ENCODE data around the gene C11orf91.

DNA sequence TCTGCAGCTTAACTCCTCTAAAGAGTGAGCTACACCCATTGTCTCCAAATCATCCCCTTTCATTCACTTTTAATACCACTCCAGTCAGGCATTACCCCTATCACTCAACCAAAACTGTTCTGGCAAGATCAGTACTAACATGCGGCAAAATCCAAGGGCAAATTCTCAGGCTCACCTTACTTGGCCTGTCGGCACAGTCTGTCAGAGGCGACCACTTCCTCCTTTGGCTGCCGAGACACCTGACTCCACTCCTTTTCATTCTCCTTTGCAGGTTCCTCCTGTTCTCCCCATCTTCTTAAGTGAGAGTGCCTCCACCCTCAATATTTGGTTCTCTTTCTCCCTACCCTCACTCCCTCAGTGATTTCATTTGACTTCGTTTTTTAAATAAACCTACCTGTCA lies 4.2 kb downstream of the C11orf91 start:
- TF ChIP-seq, protein P1, sequence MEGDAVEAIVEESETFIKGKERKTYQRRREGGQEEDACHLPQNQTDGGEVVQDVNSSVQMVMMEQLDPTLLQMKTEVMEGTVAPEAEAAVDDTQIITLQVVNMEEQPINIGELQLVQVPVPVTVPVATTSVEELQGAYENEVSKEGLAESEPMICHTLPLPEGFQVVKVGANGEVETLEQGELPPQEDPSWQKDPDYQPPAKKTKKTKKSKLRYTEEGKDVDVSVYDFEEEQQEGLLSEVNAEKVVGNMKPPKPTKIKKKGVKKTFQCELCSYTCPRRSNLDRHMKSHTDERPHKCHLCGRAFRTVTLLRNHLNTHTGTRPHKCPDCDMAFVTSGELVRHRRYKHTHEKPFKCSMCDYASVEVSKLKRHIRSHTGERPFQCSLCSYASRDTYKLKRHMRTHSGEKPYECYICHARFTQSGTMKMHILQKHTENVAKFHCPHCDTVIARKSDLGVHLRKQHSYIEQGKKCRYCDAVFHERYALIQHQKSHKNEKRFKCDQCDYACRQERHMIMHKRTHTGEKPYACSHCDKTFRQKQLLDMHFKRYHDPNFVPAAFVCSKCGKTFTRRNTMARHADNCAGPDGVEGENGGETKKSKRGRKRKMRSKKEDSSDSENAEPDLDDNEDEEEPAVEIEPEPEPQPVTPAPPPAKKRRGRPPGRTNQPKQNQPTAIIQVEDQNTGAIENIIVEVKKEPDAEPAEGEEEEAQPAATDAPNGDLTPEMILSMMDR (IDR thresholded peaks at IDR 0.05) = no peak
- TF ChIP-seq POLR2AphosphoS5 (IDR thresholded peaks at IDR 0.05) (no peak), POLR2A (IDR thresholded peaks at IDR 0.05) (no peak)

Data from breast epithelium (tissue), 3 donors.